Measurements from ENCODE around the gene CYBA. TPM values are rescaled to one million over a fixed set of nuclear protein-coding genes. Genes with fewer than 3 reads are reported as not detected.

The CYBA gene
- total and polyA plus RNA-seq, 9 of the 15 experiments (the other 6 are each of a cell fraction or from before 2014, with no cell fraction given): 0.34 to 683 (median 93.0) TPM

DNA sequence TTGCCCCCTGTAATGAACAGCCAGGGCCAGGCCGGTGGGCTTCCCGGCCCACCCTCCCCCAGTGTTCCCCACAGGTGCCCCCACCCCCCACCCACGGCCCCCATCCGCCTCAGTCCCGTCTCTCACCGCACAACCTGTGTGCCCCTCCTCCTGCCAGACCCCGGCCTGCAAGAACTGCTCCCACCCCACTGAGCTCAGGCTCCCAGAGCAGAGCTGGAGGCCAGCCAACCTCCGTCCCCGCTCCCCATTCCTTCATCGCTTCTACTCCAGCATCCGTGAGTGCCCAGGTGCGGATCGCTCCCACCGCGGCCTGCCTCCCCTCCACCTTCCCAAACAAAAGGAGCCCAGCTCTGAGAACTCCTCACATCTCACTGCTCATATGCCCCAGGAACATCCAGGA, 7.9 kb upstream of the CYBA start (continued):
- TF ChIP-seq, protein P1, sequence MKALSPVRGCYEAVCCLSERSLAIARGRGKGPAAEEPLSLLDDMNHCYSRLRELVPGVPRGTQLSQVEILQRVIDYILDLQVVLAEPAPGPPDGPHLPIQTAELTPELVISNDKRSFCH (CRISPR knock-in tag; IDR thresholded peaks at IDR 0.05): no peak
- TF ChIP-seq, protein P1 (tag; IDR thresholded peaks at IDR 0.05): no peak
- TF ChIP-seq WHSC1 (IDR thresholded peaks at IDR 0.05; ENCODE audit: low read length): no peak
- TF ChIP-seq, protein P2, sequence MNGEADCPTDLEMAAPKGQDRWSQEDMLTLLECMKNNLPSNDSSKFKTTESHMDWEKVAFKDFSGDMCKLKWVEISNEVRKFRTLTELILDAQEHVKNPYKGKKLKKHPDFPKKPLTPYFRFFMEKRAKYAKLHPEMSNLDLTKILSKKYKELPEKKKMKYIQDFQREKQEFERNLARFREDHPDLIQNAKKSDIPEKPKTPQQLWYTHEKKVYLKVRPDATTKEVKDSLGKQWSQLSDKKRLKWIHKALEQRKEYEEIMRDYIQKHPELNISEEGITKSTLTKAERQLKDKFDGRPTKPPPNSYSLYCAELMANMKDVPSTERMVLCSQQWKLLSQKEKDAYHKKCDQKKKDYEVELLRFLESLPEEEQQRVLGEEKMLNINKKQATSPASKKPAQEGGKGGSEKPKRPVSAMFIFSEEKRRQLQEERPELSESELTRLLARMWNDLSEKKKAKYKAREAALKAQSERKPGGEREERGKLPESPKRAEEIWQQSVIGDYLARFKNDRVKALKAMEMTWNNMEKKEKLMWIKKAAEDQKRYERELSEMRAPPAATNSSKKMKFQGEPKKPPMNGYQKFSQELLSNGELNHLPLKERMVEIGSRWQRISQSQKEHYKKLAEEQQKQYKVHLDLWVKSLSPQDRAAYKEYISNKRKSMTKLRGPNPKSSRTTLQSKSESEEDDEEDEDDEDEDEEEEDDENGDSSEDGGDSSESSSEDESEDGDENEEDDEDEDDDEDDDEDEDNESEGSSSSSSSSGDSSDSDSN (IDR thresholded peaks at IDR 0.05; ENCODE audit: borderline replicate concordance in 1 of 2, low read depth in 2 of 2, low read length in 2 of 2): no peak
- peak; percentile 40; the same call in 1 of the 2 replicates for TF ChIP-seq NFIC (IDR thresholded peaks at IDR 0.05)
- TF ChIP-seq TRIM28 (IDR thresholded peaks at IDR 0.05): no peak
- no peak for TF ChIP-seq CHD2 (IDR thresholded peaks at IDR 0.05; ENCODE audit: low read depth, low read length)

DNA sequence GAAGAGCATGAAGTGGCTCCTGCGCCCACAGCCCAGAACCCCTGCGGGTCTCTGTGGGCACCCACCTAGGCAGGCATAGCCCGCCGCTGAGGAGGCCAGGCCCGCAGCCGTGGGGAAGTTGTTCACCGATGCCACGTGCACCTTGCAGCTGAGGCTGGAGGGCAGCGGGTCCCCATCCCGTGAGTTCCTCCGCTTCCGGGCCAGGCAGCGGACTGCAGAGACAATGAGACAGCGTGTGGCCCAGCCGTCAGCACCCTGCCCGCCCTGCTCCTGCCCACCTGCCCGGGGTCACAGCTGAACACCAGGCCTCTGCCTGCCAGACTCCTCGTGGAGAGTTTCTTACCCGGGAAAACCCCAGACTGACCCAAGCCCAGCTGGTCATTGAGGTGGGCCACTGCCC, 6.5 kb upstream of the CYBA start:
- in situ Hi-C loops (cut with MboI) (no loop called here), intact Hi-C loops (cut with micrococcal nuclease) (no loop called here)
- Histone ChIP-seq H3K9ac (ENCODE audit: insufficient read depth in 1 of 2, low read depth in 2 of 2, low read length in 2 of 2) (no peak overlapping the region; a peak in 1 of 4 replicates), H4K20me1 (replicated peaks; ENCODE audit: control insufficient read depth, insufficient read depth, low read length) (peaks cover 10% of the 10 kb centered on the region; the same call in 1 of the 2 replicates), H3K36me3 (ENCODE audit: control insufficient read depth, insufficient read depth, low read length) (peaks cover 79% of the 10 kb centered on the region; the same call in 2 of the 3 replicates), H3K9me3 (replicated peaks; ENCODE audit: control insufficient read depth, insufficient read depth, low read depth, low read length) (no peaks in the 10 kb centered on the region), H3K4me1 (replicated peaks in 1 of 2; ENCODE audit: control insufficient read depth in 2 of 2, insufficient read depth in 2 of 2, low read length in 2 of 2) (peaks cover 12 to 89% of the 10 kb centered on the region in 2 experiments), H3K79me2 (ENCODE audit: control insufficient read depth, insufficient read depth, low read length) (peaks cover 50% of the 10 kb centered on the region), H3K4me2 (ENCODE audit: insufficient read depth, low read length) (no peak overlapping the region), H3K27me3 (ENCODE audit: control insufficient read depth in 2 of 2, insufficient read depth in 2 of 2, low read length in 2 of 2) (no peaks in the 10 kb centered on the region), H3K4me3 (no peak overlapping the region), H3K27ac (ENCODE audit: extremely low read depth, low read depth, low read length) (no peak overlapping the region), H2AFZ (ENCODE audit: low read depth, low read length) (no peak overlapping the region), H3K9me1 (ENCODE audit: control insufficient read depth, insufficient read depth, low read length) (no peaks in the 10 kb centered on the region)
- FAIRE-seq: no peak
- BruUV-seq (replicated peaks): no TSS peak
- DNase-seq (ENCODE audit: extremely low read depth in 1 of 4, low spot score in 3 of 4): no peak
- ATAC-seq: no peak
- ChIA-PET POLR2A (interaction anchor here (0.6 to 1.3 kb wide), 4 partner anchors 16 to 24 kb away, joined by 3 read pairs; no protein-coding TSS in a partner anchor), CTCF (ENCODE audit: low intra/inter-chr PET ratio) (no interaction called here)
- WGBS (ENCODE audit: insufficient coverage, low coverage, missing lambda C conversion rate): 94% methylated on average over 19 of the region's 19 CpGs
- TF ChIP-seq, protein P2 (IDR thresholded peaks at IDR 0.05; ENCODE audit: borderline replicate concordance in 1 of 2, low read depth in 2 of 2, low read length in 2 of 2): no peak
- no peak for TF ChIP-seq KLF10 (CRISPR knock-in tag; IDR thresholded peaks at IDR 0.05)
- TF ChIP-seq ZNF551 (CRISPR knock-in tag; IDR thresholded peaks at IDR 0.05): no peak
- no peak for TF ChIP-seq SIN3B (IDR thresholded peaks at IDR 0.05; ENCODE audit: low read depth)
- no peak for TF ChIP-seq TEAD1 (CRISPR knock-in tag; IDR thresholded peaks at IDR 0.05)
- no peak for TF ChIP-seq XRCC5 (IDR thresholded peaks at IDR 0.05; ENCODE audit: low read depth, low read length)
- TF ChIP-seq, protein P3, sequence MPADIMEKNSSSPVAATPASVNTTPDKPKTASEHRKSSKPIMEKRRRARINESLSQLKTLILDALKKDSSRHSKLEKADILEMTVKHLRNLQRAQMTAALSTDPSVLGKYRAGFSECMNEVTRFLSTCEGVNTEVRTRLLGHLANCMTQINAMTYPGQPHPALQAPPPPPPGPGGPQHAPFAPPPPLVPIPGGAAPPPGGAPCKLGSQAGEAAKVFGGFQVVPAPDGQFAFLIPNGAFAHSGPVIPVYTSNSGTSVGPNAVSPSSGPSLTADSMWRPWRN (IDR thresholded peaks at IDR 0.05; ENCODE audit: low read depth): no peak
- TF ChIP-seq HDAC1 (IDR thresholded peaks at IDR 0.05): no peak
- TF ChIP-seq, protein P4, sequence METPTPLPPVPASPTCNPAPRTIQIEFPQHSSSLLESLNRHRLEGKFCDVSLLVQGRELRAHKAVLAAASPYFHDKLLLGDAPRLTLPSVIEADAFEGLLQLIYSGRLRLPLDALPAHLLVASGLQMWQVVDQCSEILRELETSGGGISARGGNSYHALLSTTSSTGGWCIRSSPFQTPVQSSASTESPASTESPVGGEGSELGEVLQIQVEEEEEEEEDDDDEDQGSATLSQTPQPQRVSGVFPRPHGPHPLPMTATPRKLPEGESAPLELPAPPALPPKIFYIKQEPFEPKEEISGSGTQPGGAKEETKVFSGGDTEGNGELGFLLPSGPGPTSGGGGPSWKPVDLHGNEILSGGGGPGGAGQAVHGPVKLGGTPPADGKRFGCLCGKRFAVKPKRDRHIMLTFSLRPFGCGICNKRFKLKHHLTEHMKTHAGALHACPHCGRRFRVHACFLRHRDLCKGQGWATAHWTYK (CRISPR knock-in tag; IDR thresholded peaks at IDR 0.05): no peak
